ENCODE measurements around the gene NCKAP5.

NCKAP5 gene

GRCh38 chr2:133452146-133452545, 116.1 kb downstream of the NCKAP5 start:
- TF ChIP-seq REST (IDR thresholded peaks at IDR 0.05; ENCODE audit: insufficient read depth in 1 of 2, low read depth in 2 of 2, low read length in 2 of 2), result no peak

- TF ChIP-seq TAF1 (IDR thresholded peaks at IDR 0.05; ENCODE audit: borderline replicate concordance, insufficient read depth, low read length) (no peak), FOXP2 (optimal IDR thresholded peaks at IDR 0.05; ENCODE audit: borderline replicate concordance, extremely low read depth, extremely low read length, insufficient read depth) (no peak), SIN3A (IDR thresholded peaks at IDR 0.05; ENCODE audit: borderline replicate concordance, insufficient read depth, low read length) (no peak), POLR2AphosphoS5 (IDR thresholded peaks at IDR 0.05; ENCODE audit: low read depth, low read length) (no peak), REST (IDR thresholded peaks at IDR 0.05; ENCODE audit: insufficient read depth in 1 of 2, low read depth in 2 of 2, low read length in 2 of 2) (no peak)
Observed at GRCh38 chr2:133448195-133448594, 120.1 kb downstream of the NCKAP5 start.

- TF ChIP-seq FOXP2 (optimal IDR thresholded peaks at IDR 0.05; ENCODE audit: borderline replicate concordance, extremely low read depth, extremely low read length, insufficient read depth), result no peak
- no peak for TF ChIP-seq SIN3A (IDR thresholded peaks at IDR 0.05; ENCODE audit: borderline replicate concordance, insufficient read depth, low read length)
- TF ChIP-seq TAF1 (IDR thresholded peaks at IDR 0.05; ENCODE audit: borderline replicate concordance, insufficient read depth, low read length), result no peak
- no peak for TF ChIP-seq REST (IDR thresholded peaks at IDR 0.05; ENCODE audit: insufficient read depth in 1 of 2, low read depth in 2 of 2, low read length in 2 of 2)
- TF ChIP-seq POLR2AphosphoS5 (IDR thresholded peaks at IDR 0.05; ENCODE audit: low read depth, low read length), result no peak
Observed at GRCh38 chr2:133447303-133447702, 121.0 kb downstream of the NCKAP5 start.

- TF ChIP-seq FOXP2 (optimal IDR thresholded peaks at IDR 0.05; ENCODE audit: borderline replicate concordance, extremely low read depth, extremely low read length, insufficient read depth) (no peak), REST (IDR thresholded peaks at IDR 0.05; ENCODE audit: insufficient read depth in 1 of 2, low read depth in 2 of 2, low read length in 2 of 2) (no peak), SIN3A (IDR thresholded peaks at IDR 0.05; ENCODE audit: borderline replicate concordance, insufficient read depth, low read length) (no peak), POLR2AphosphoS5 (IDR thresholded peaks at IDR 0.05; ENCODE audit: low read depth, low read length) (no peak), TAF1 (IDR thresholded peaks at IDR 0.05; ENCODE audit: borderline replicate concordance, insufficient read depth, low read length) (no peak)
Observed at GRCh38 chr2:133444465-133444864, 123.8 kb downstream of the NCKAP5 start.

- no peak for TF ChIP-seq TAF1 (IDR thresholded peaks at IDR 0.05; ENCODE audit: borderline replicate concordance, insufficient read depth, low read length)
- TF ChIP-seq REST (IDR thresholded peaks at IDR 0.05; ENCODE audit: insufficient read depth in 1 of 2, low read depth in 2 of 2, low read length in 2 of 2), result no peak
- no peak for TF ChIP-seq POLR2AphosphoS5 (IDR thresholded peaks at IDR 0.05; ENCODE audit: low read depth, low read length)
- no peak for TF ChIP-seq FOXP2 (optimal IDR thresholded peaks at IDR 0.05; ENCODE audit: borderline replicate concordance, extremely low read depth, extremely low read length, insufficient read depth)
Observed at GRCh38 chr2:133442393-133442792, 125.9 kb downstream of the NCKAP5 start.

Data from PFSK-1 (cell line).